ENCODE data around the gene KRTAP4-7. TPM values are rescaled to one million over a fixed set of nuclear protein-coding genes. Genes with fewer than 3 reads are reported as not detected.

KRTAP4-7 gene
- total RNA-seq, 1 experiment from 2014 or later = not detected

- H4K91ac ChIP-seq (ENCODE audit: insufficient read length, low read depth, low read length) = no peak overlapping the region
- H4K8ac ChIP-seq (replicated peaks; ENCODE audit: insufficient read length, low read depth, low read length) = no peak overlapping the region
- no peak overlapping the region for H3K23ac ChIP-seq (ENCODE audit: insufficient read length, low read depth, low read length)
- no peak for TF ChIP-seq CTCF (conservative IDR thresholded peaks at IDR 0.05)
- H3K4me3 Mint-ChIP-seq = no peak overlapping the region
- H3K79me1 ChIP-seq (ENCODE audit: insufficient read depth, low read depth, low read length, poor library complexity, severe bottlenecking) = no peaks in the 10 kb centered on the region
- H2AK5ac ChIP-seq (ENCODE audit: insufficient read length, low read length) = no peak overlapping the region
- H3K9me3 ChIP-seq (ENCODE audit: control insufficient read depth, low read depth, low read length) = no peaks in the 10 kb centered on the region
- H3K36me3 Mint-ChIP-seq (ENCODE audit: insufficient read depth in 1 of 3, low read depth in 3 of 3) = no peaks in the 10 kb centered on the region
- H3K27ac Mint-ChIP-seq = no peak overlapping the region
- H3K79me2 ChIP-seq (ENCODE audit: insufficient read depth, low read length) = no peaks in the 10 kb centered on the region
- H3K18ac ChIP-seq (ENCODE audit: insufficient read length, low read depth, low read length) = no peak overlapping the region
- no CpG with 5 or more reads among the region's 5 CpGs for WGBS (ENCODE audit: extremely low coverage, insufficient read length, low lambda C conversion rate)
- H3K23me2 ChIP-seq (ENCODE audit: insufficient read length, low read depth, low read length, poor library complexity, severe bottlenecking) = no peaks in the 10 kb centered on the region
- no peak overlapping the region for H3K9ac ChIP-seq (ENCODE audit: extremely low read depth, insufficient read length, low read length)
- no peaks in the 10 kb centered on the region for H4K20me1 ChIP-seq (ENCODE audit: control insufficient read depth, insufficient read depth, insufficient read length)
- H3K4me1 ChIP-seq (ENCODE audit: insufficient read depth, low read length) = no peaks in the 10 kb centered on the region
- no peaks in the 10 kb centered on the region; the same call in none of the 2 replicates for H3K27me3 Mint-ChIP-seq (ENCODE audit: low read depth)
- H2BK5ac ChIP-seq (ENCODE audit: insufficient read length, low read length) = no peak overlapping the region
- no peak overlapping the region for H3T11ph ChIP-seq (ENCODE audit: low read length)
- H2BK12ac ChIP-seq (ENCODE audit: insufficient read length, low read depth, low read length) = no peak overlapping the region
- no peak overlapping the region for H4K5ac ChIP-seq (ENCODE audit: insufficient read length, low read depth, low read length)
- H3K4ac ChIP-seq (ENCODE audit: low read depth, low read length) = no peak overlapping the region
- H3K27me3 ChIP-seq (ENCODE audit: insufficient read depth, low read length) = no peaks in the 10 kb centered on the region
- no peak overlapping the region for H2BK15ac ChIP-seq (ENCODE audit: low read depth, low read length)
- no peak overlapping the region for H2AFZ ChIP-seq (ENCODE audit: low read length)
- H3K27ac ChIP-seq (ENCODE audit: insufficient read length, low read depth, low read length) = no peak overlapping the region
- no peaks in the 10 kb centered on the region for H3K4me1 Mint-ChIP-seq
- no peak overlapping the region for H2BK120ac ChIP-seq (ENCODE audit: low read depth, low read length, poor library complexity, severe bottlenecking)
- no peak overlapping the region for H3K4me2 ChIP-seq (ENCODE audit: insufficient read depth, insufficient read length, low read length)
- H3K9me3 Mint-ChIP-seq = no peaks in the 10 kb centered on the region
- no peak overlapping the region for H2BK20ac ChIP-seq (ENCODE audit: low read depth, low read length, poor library complexity, severe bottlenecking)
- no peak for DNase-seq
- H3K14ac ChIP-seq (ENCODE audit: insufficient read depth, low read length) = no peak overlapping the region
- H3K56ac ChIP-seq (ENCODE audit: insufficient read length, low read depth, low read length) = no peak overlapping the region
These were observed 12.2 kb upstream of the KRTAP4-7 start for GRCh38 chr17:41071606-41072360.
